ENCODE data around the gene MARCHF3. TPM values are rescaled to one million over a fixed set of nuclear protein-coding genes. Genes with fewer than 3 reads are reported as not detected.

MARCHF3 gene
- total and polyA plus RNA-seq, 2 donors (not counting 3 experiments of a cell fraction or from before 2014, with no cell fraction given), result 31.9 to 35.0 TPM

GRCh38 chr5:126818736-126819135 lies 211.6 kb downstream of the MARCHF3 start:
- no peak overlapping the region for H3K9ac ChIP-seq (replicated peaks; ENCODE audit: extremely low read depth, insufficient read depth, low read length)
- intact Hi-C loops (cut with micrococcal nuclease) (no loop called here), dilution Hi-C loops (cut with MboI; ENCODE audit: extremely low pct_ligation_motif_present, low sequenced_read_pairs) (no loop called here)
- ChIA-PET CTCF (no interaction called here), POLR2A (no interaction called here)
- no TSS peak for BruUV-seq (replicated peaks)
- H2AFZ ChIP-seq (ENCODE audit: low read depth, low read length), result no peak overlapping the region
- DNase-seq (ENCODE audit: low read depth, low spot score) (no peak), FAIRE-seq (no peak)
- no peak overlapping the region for H3K27ac ChIP-seq (ENCODE audit: insufficient read depth, low read depth, low read length)
- H3K9me3 ChIP-seq (replicated peaks; ENCODE audit: control insufficient read depth, insufficient read depth, low read length), result no peaks in the 10 kb centered on the region
- H3K79me2 ChIP-seq (ENCODE audit: control insufficient read depth, insufficient read depth, low read length), result peaks cover 47% of the 10 kb centered on the region
- peaks cover 14% of the 10 kb centered on the region for H3K4me1 ChIP-seq (ENCODE audit: control insufficient read depth, extremely low read depth, insufficient read depth, low read length)
- H3K36me3 ChIP-seq (ENCODE audit: control insufficient read depth in 2 of 2, extremely low read depth in 1 of 2, insufficient read depth in 2 of 2, low read length in 2 of 2), result peaks cover 2 to 14% of the 10 kb centered on the region in 2 experiments
- H3K4me3 ChIP-seq (replicated peaks in 1 of 3; ENCODE audit: insufficient read depth in 1 of 3, low read depth in 1 of 3, low read length in 3 of 3), result no peak overlapping the region
- H4K20me1 ChIP-seq (replicated peaks; ENCODE audit: control insufficient read depth, extremely low read depth, insufficient read depth, low read length), result no peaks in the 10 kb centered on the region
- no peaks in the 10 kb centered on the region for H3K9me1 ChIP-seq (replicated peaks; ENCODE audit: control insufficient read depth, extremely low read depth, insufficient read depth, low read length)
- H3K4me2 ChIP-seq (ENCODE audit: insufficient read depth, low read length), result no peak overlapping the region
- no peaks in the 10 kb centered on the region for H3K27me3 ChIP-seq (ENCODE audit: control insufficient read depth in 2 of 2, insufficient read depth in 2 of 2, low read length in 2 of 2)
- TF ChIP-seq MYC (IDR thresholded peaks at IDR 0.05; ENCODE audit: low read depth, low read length) (no peak), CTCF (IDR thresholded peaks at IDR 0.05; ENCODE audit: extremely low read depth in 1 of 2, insufficient read depth in 1 of 2, low read depth in 1 of 2, low read length in 2 of 2) (no peak), GATA2 (IDR thresholded peaks at IDR 0.05; ENCODE audit: insufficient read depth, insufficient read length, low read depth, low read length) (no peak), POLR2A (IDR thresholded peaks at IDR 0.05; ENCODE audit: low read depth, low read length) (no peak), JUN (IDR thresholded peaks at IDR 0.05; ENCODE audit: borderline replicate concordance, insufficient read depth, insufficient read length, low read depth) (no peak), POLR2AphosphoS5 (IDR thresholded peaks at IDR 0.05; ENCODE audit: insufficient read depth, low read depth, low read length) (no peak), EZH2 (IDR thresholded peaks at IDR 0.05; ENCODE audit: borderline replicate concordance, low read depth, low read length, severe bottlenecking) (no peak), FOS (IDR thresholded peaks at IDR 0.05; ENCODE audit: borderline replicate concordance, insufficient read depth, low read length) (no peak), MAX (IDR thresholded peaks at IDR 0.05; ENCODE audit: insufficient read depth, insufficient read length) (no peak)

Other genes with a start within 250 kb of the MARCHF3 start
- gene C5orf63, start 42.9 kb upstream of the MARCHF3 start, total RNA-seq, result 4.0 and 5.3 TPM in 2 replicates
- gene C5orf63, start 42.9 kb upstream of the MARCHF3 start, polyA plus RNA-seq, result 1.3 and 1.4 TPM in 2 replicates

Measured in endothelial cell of umbilical vein (primary cell).